ENCODE results near the gene NAT10.

Gene NAT10

DNA sequence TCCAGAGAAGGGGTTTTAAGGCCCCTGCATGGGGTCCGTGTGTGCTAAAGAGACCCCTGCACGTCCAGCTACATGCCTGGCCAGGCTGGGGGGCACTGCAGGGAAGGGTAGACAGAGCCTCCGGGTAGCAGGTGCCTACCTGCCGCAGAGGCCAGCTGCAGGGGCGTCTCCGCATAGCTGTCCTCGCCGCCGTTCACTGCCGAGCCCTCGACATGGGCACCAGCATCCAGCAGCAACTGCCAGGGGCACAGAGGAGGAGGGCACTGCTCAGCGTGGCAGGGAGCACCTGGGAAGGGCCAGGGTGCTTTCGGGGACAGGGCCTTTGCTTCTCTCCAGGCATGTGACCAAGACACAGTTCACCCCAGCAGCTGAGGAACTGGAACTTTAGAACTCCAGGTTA, 59.7 kb downstream of the NAT10 start:
- TF ChIP-seq GABPA (IDR thresholded peaks at IDR 0.05; ENCODE audit: low read depth), result no peak
- no peak for TF ChIP-seq SPI1 (IDR thresholded peaks at IDR 0.05; ENCODE audit: borderline replicate concordance, low read depth)
- TF ChIP-seq, protein P1, sequence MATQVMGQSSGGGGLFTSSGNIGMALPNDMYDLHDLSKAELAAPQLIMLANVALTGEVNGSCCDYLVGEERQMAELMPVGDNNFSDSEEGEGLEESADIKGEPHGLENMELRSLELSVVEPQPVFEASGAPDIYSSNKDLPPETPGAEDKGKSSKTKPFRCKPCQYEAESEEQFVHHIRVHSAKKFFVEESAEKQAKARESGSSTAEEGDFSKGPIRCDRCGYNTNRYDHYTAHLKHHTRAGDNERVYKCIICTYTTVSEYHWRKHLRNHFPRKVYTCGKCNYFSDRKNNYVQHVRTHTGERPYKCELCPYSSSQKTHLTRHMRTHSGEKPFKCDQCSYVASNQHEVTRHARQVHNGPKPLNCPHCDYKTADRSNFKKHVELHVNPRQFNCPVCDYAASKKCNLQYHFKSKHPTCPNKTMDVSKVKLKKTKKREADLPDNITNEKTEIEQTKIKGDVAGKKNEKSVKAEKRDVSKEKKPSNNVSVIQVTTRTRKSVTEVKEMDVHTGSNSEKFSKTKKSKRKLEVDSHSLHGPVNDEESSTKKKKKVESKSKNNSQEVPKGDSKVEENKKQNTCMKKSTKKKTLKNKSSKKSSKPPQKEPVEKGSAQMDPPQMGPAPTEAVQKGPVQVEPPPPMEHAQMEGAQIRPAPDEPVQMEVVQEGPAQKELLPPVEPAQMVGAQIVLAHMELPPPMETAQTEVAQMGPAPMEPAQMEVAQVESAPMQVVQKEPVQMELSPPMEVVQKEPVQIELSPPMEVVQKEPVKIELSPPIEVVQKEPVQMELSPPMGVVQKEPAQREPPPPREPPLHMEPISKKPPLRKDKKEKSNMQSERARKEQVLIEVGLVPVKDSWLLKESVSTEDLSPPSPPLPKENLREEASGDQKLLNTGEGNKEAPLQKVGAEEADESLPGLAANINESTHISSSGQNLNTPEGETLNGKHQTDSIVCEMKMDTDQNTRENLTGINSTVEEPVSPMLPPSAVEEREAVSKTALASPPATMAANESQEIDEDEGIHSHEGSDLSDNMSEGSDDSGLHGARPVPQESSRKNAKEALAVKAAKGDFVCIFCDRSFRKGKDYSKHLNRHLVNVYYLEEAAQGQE (IDR thresholded peaks at IDR 0.05; ENCODE audit: insufficient replicate concordance, low read depth), result no peak
- TF ChIP-seq, protein P2, sequence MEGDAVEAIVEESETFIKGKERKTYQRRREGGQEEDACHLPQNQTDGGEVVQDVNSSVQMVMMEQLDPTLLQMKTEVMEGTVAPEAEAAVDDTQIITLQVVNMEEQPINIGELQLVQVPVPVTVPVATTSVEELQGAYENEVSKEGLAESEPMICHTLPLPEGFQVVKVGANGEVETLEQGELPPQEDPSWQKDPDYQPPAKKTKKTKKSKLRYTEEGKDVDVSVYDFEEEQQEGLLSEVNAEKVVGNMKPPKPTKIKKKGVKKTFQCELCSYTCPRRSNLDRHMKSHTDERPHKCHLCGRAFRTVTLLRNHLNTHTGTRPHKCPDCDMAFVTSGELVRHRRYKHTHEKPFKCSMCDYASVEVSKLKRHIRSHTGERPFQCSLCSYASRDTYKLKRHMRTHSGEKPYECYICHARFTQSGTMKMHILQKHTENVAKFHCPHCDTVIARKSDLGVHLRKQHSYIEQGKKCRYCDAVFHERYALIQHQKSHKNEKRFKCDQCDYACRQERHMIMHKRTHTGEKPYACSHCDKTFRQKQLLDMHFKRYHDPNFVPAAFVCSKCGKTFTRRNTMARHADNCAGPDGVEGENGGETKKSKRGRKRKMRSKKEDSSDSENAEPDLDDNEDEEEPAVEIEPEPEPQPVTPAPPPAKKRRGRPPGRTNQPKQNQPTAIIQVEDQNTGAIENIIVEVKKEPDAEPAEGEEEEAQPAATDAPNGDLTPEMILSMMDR (IDR thresholded peaks at IDR 0.05; ENCODE audit: insufficient read depth, low read length), result no peak
- no peak for TF ChIP-seq POLR2AphosphoS5 (IDR thresholded peaks at IDR 0.05; ENCODE audit: low read depth)
- Histone ChIP-seq H3K27me3 (ENCODE audit: insufficient read depth, poor library complexity, severe bottlenecking) (no peaks in the 10 kb centered on the region), H3K27ac (replicated peaks) (no peak overlapping the region)

DNA sequence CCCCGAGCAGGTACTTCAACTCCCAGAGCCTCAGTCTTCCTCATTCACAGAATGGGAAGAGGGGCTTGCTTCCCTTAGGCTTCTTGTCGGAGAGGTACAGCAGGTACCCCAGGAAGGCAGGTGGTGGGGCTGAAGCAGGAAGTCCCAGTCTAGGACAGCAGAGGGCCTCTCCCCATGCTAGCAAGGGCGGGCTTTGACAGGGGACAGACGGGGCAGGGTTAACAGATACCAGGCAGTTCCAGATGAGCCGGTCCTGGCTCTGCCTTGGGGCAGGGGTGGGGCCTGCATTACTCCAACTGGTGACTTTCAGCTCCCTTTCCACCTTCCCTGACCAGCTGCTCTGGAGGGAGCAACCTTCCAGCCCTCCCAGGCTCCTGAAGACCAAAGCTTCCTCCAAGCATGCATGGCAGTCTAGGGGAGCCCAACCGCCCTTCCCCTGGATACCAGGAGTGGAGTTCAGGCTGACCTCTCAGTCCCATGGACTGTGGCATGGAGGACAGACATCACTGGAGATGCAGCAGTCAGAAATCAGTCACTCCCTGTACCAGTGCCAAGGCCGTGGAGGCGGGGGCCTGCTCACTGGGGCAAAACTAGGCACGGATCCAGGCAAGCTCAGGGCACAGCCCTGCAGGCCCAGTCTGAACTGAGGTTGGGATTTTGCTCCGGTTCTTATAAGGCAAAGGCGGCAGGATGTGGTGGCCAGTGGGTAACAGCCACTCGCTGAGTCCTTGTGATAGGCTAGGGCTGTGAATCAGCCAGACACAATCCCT, 60.5 kb downstream of the NAT10 start:
- Histone ChIP-seq H3K4me3 (replicated peaks; ENCODE audit: insufficient read depth, low read length) (no peak overlapping the region), H3K27me3 (ENCODE audit: insufficient read depth, poor library complexity, severe bottlenecking) (no peaks in the 10 kb centered on the region), H3K27ac (replicated peaks) (no peak overlapping the region)
- TF ChIP-seq, protein P2 (IDR thresholded peaks at IDR 0.05; ENCODE audit: insufficient read depth, low read length), result no peak
- TF ChIP-seq GABPA (IDR thresholded peaks at IDR 0.05; ENCODE audit: low read depth) (no peak), POLR2AphosphoS5 (IDR thresholded peaks at IDR 0.05; ENCODE audit: low read depth) (no peak), SPI1 (IDR thresholded peaks at IDR 0.05; ENCODE audit: borderline replicate concordance, low read depth) (no peak)
- TF ChIP-seq, protein P1 (IDR thresholded peaks at IDR 0.05; ENCODE audit: insufficient replicate concordance, low read depth), result no peak
- no peak for DNase-seq (ENCODE audit: low read depth in 1 of 2, low spot score in 1 of 2)

More for the DNA sequence above, 59.7 kb downstream of the NAT10 start:
- no peak overlapping the region for H3K4me3 ChIP-seq (replicated peaks; ENCODE audit: insufficient read depth, low read length)
- no peak for DNase-seq (ENCODE audit: low read depth in 1 of 2, low spot score in 1 of 2)

DNA sequence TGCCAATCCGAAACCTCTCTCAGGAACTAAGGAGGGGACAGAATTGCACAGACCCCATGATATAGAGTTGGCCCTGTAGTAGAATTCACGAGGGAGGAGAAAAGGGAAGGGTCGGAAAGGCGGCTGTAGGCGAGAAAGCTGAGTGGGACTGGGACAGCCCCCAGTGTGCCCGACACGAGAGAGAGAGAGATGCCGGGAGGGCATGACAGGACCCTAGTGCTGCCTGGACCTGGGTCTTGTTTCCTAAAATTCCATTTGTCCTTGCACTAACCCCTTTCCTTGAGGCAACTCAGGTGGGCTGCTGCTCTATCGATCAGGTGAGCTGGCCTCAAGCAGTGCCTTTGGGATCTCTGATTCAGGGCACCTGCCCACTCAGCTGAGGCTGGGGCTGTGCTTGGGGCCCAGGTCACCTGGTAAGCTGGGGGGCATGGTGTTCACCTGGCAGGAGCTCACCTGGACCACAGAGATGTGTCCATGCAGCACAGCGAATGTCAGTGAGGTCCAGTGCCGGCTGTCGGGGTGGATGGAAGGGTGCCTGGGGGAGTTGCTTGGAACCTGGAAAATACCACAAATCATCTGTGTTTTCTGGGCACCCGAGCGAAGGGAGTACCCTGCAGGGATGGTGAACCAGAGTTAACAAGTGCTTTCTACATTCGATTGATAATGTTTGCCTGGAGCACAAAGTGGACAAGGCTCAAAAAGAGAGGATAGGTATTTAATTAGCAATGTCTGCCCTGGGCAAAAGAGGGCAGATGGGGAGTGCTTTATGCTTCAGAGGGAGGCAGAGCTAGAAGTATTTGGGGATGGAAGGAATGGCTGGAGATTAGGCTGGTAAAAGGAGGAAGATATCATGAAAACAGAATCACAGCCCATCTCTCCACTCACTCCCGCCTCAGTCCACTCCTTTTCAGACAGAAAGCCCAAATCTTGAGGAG, 61.6 kb downstream of the NAT10 start:
- Histone ChIP-seq H3K27ac (replicated peaks) (no peak overlapping the region), H3K27me3 (ENCODE audit: insufficient read depth, poor library complexity, severe bottlenecking) (no peaks in the 10 kb centered on the region), H3K4me3 (replicated peaks; ENCODE audit: insufficient read depth, low read length) (no peak overlapping the region)
- TF ChIP-seq, protein P2 (IDR thresholded peaks at IDR 0.05; ENCODE audit: insufficient read depth, low read length), result no peak
- TF ChIP-seq SPI1 (IDR thresholded peaks at IDR 0.05; ENCODE audit: borderline replicate concordance, low read depth) (no peak), POLR2AphosphoS5 (IDR thresholded peaks at IDR 0.05; ENCODE audit: low read depth) (no peak), GABPA (IDR thresholded peaks at IDR 0.05; ENCODE audit: low read depth) (no peak)
- TF ChIP-seq, protein P1 (IDR thresholded peaks at IDR 0.05; ENCODE audit: insufficient replicate concordance, low read depth), result no peak
- no peak for DNase-seq (ENCODE audit: low read depth in 1 of 2, low spot score in 1 of 2)

Measured in HL-60 (cell line).